ACHN (cell line): ENCODE results near the gene TBC1D22A.

ENCODE experiments used
- DNase-seq: peaks from one replicate; pipeline ENCODE4 v3.0.0-alpha.2; 2015
- in situ Hi-C: cut with HindIII; loops from 2 replicates; pipeline ENCODE4 v1.10.0; 2017; ENCODE audit warnings: low sequenced_read_pairs, low pct_ligation_motif_present, low pct_unique_long_range_greater_than_20kb

TBC1D22A gene

DNA sequence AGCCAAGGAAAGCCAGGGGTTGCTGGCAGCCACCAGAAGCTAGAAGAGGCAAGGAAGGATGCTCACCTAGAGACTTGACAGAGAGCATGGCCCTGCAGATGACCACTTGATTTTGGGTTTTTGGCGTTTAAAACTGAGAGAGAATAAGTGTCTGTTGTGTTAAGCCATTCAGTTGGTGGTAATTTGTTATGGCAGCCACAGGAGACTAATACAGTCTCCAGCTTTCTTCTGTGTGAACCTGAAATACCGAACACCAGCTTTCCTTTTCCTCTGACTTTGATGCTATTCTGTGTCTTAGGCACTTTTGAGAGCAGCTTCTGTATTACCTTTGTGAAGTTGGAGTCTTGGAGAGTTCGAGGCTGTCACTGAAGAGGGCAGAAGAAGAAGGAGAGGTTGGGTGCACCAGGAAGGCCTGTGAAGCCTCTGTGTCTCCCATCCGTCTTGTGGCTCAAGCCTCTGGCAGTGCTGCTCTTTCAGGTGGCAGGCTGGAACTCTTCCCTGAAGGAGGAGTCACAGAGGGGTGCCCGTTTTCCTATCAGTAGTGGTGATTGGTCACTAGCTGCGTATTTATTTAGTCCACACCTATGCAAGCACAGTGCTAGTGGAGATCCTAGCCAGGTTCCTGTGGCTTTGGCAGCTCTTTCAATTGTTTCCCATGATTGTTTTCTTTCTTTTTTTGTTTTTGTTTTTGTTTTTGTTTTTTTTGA lies 2.5 kb downstream of the TBC1D22A start:
- no peak for DNase-seq
- in situ Hi-C loops, result no loop called here

DNA sequence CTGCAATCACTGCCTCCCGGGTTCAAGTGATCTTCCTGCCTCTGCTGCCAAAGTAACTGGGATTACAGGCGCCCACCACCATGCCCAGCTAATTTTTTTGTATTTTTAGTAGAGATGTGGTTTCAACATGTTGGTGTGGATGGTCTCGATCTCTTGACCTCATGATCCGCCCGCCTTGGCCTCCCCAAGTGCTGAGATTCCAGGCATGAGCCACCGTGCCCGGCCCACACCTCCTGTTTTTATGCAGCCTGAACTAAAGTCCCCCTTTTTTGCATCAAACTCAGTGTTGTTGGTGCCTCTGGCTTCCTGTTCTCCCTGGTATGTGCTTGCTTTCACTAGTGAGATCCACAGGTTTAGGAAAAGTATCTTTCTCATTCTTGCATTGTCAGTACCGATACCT lies 4.2 kb downstream of the TBC1D22A start:
- in situ Hi-C loops, result no loop called here
- DNase-seq, result no peak

DNA sequence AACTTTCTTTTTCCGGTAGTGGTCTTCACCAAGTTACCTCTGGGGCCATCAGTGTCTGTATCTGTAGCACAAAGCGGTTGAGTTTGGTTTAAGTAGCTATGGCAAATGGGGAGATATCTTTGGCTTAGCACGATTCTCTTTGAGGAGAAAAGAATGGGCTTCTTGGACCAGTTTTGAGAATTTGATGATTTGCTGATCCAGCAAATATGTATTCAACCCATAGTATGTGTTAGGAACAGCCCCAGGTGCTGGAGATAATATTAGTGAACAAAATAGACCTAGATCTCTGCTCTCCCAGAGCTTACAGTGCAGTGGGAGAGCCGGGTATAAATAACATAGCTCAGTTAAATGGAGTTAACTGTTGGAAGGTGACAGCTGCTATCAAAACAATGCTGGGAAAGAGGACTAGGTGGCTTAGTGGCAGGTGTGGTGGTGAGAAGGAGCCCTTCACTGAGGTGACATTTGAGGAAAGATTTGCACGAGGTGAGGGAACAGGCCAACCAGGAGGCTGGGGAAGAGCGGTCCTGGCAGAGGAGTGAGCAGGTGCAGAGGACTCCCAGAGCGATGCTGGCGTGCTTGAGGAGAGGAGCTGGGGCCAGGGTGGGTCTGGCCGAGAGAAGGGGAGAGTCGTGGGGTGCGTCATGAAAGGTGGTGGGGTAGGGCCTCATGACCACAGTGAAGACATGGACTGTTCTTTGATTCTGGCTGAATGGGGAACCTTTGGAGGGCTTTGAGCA lies 5.0 kb downstream of the TBC1D22A start:
- in situ Hi-C loops, result no loop called here
- DNase-seq, result no peak

DNA sequence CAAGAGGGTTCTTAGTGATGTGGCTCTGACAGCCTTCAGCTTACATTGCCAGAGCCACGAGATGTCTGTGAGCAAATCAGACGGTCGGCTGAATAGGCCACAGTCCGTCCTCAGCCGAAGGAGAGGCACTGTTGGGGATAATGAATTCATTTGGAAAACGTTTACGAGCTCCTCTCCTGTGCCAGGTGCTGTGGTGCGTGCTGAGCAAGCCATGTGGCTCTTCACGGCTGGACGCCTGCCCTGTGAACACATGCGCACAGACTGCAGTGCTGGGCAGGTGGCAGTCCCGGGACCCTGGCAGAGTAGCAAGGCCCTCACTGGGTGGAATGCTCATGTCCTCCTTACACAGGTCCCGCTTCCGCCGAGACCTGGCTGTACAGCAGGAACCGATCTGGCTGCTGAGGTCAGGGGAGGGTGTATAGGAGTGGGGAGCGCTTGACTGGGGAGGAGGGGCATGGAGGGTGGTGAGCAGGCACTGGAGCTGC lies 6.8 kb downstream of the TBC1D22A start:
- in situ Hi-C loops, result no loop called here
- DNase-seq, result no peak

DNA sequence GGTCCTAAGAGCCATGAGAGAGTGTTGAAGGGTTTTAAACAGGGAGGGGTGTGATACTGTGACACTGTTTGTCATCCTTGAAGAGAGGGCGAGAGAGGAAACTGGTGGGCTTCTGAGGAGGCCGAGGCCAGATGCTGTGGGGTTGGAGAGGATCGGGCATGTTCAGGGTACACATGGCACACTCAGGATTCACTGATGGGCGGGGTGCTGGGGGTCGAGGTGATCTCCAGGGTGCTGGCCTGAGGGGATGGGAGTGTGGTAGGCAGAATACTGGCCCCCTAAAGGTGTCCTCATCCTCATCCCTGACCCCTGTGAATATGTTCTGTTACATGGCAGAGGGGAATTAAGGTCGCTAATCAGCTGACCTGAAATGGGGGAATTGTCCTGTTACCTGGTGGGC lies 7.3 kb downstream of the TBC1D22A start:
- no peak for DNase-seq
- in situ Hi-C loops, result no loop called here

DNA sequence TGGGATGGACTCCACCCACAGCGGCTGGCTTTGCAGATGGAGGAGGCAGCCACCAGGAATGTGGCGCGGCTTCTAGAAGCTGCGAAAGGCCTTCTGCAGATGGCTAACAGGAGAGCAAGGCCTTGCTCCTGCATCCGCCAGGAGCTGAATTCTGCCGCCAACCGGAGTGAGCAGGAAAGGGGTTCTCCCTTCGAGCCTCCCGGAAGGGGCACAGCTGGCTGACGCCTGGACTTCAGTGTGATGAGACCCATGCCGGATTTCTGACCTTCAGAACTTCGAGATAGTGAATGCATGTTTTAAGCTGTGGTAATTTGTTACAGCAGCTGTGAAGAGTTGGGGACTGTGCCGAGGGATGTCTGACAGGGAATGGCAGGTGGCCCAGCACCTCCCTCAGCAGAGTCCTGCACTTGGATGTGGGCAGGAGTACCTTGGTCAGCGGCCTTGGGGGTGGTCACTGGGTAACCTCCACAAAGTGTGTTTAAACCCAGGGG lies 7.7 kb downstream of the TBC1D22A start:
- DNase-seq, result no peak
- in situ Hi-C loops, result no loop called here

DNA sequence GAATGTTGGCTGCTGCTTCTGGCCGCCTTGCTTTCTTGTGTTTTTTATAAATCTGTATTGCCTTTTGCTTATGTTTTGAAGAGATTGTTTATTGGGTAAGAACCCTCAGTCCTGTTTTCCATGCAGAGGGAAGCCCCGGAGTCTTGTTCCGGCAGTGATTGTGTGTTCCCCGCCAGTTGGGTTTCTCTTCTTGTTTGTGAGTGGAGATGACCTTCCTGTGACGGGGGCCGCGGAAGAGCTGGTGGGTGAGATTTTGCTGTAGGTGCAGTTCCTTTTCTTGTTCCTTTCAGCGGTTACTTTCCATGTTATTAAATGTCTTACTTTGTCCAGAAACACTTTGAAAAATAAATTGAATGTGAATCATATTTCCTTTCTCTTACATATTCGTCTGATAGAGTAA lies 8.3 kb downstream of the TBC1D22A start:
- no peak for DNase-seq
- in situ Hi-C loops, result no loop called here

DNA sequence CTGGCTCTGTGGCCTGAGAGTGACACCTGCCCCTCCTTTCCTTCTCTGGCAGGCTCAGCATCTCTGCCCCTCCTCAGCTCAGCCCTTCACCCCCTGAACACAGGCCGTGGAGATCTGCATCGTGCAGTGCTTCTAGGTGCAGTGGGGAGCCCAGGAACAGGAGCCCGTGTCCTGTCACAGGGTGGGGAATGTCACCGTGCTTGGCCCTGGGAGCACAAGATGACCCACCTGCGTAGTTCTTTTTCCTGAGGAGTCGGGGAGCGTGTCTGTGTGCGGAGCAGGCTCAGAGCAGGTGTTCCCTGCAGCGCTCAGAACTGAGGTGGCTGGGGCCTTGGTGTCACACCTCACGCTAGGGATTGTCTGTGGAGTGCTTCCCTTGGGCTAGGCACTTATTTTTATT lies 10.6 kb downstream of the TBC1D22A start:
- no peak for DNase-seq
- in situ Hi-C loops, result no loop called here

DNA sequence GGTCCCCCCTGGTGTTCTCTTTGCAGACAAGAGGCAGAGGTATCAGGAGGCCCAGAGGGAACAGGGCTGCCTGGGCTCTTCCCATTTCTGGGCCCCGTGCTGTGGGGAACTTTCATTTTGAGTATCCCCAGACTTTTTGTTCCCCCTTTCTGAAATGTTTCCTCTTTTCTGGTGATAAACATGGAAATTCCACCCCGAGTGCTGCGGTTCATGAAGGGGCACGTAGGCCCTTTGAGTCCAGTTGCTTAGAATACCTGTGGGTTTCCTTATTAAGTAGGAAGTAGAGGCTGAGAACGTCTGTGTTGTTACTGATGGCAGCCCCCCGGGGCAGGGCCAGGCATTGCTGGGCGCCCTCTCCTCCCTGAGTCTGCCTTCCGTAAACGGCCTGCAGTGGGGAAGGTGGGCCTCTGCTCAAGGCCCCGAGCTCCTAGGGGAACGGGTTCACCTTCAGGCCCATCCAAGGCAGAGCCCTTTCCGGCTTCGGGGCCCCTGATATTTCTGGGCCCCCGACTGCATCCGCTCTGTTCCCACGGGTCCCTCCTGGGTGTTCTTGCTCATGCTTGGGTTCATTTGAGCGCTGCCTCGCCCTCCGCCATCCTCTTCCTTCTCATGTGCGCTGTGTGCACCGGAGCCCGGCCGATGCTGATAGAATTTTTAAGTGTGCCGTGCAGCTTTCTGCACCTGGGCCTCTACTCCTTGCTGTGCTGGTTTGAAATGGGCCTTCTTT lies 12.0 kb downstream of the TBC1D22A start:
- in situ Hi-C loops, result no loop called here
- DNase-seq, result no peak

DNA sequence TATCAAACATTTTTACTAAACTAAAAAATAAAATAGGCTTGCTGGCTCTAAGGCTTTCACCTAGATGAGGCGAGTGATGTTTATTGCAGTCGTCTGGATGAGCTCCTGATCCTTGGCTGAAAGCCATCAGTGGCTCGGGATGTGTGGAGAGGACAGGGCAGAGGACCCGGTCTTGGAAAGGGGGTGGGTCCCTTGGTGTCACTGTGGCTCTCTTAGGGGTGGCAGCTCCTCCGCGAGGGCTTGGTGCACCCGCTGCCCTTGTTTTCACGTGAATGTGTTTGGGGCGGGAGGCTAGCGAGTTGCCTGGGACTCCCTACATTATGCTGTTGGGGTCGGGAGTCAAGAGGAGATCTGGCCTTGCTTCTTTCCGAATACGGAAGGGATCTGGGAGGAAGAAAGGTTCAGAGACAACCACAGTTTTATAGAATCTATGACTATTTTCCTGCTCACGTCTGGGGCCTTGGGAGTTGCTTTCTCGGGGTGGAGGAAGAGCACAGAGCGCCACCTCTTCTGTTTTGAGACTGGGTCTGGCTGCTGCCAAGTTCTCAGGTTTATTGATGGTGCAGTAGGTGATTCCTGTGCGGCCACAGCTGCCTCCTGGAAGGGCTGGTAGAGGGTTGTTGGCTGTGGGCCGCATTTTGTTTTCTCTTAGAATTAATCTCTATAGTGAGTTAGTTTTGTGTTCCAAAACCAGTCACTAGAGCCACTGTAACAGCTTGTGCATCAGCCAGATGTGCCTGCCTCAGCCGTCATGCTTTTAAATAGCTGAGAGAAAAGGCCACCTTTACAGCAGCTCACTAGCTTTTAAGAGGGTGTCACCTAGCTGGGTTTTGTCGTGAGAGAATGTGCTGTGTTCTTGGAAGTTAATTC lies 12.8 kb downstream of the TBC1D22A start:
- in situ Hi-C loops, result no loop called here
- DNase-seq, result no peak

DNA sequence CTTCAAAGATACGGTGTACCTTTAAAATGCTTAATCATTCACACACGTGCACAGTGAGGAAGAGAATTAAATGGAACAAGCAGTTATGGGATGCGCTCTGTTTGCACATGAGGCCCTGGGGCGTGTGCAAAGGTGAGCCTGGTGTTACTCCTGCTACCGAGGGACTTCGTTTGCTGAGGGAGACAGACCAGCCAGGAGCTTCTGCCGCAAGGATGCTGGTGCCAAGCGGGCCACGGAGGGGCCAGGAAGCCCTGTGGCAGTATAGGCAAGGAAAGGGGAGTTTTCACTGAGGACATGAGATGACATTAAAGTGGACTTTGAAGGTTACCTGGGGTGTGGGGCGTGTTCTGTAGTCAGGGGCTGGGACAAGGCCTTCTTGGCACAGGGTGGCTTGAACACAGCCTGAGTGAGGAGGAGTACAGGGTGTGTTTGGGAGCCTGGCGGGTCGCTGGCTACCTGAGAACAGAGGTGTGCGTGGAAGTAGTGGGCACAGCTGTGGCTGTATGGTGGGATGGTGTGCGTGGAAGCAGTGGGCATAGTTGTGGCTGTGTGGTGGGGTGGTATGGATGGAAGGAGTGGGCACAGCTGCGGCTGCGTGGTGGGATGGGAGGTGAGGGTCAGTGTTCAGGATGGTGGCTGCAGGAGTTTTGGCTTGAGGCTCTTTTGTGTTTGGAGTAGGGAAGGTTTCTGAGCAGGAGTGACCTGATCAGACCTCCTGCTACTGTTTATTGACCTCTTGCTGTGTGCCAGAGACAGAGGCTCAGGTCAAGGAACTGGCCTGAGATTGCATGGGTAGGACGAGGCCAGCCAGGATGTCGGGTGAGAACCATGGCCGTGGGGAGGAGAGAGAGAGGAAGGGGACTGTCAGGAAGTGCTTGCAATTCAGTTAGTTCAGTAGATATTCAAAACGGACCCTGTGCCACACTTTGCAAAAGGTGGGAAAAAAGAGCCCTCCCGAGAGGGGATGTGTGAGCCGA lies 13.7 kb downstream of the TBC1D22A start:
- in situ Hi-C loops, result no loop called here
- no peak for DNase-seq

DNA sequence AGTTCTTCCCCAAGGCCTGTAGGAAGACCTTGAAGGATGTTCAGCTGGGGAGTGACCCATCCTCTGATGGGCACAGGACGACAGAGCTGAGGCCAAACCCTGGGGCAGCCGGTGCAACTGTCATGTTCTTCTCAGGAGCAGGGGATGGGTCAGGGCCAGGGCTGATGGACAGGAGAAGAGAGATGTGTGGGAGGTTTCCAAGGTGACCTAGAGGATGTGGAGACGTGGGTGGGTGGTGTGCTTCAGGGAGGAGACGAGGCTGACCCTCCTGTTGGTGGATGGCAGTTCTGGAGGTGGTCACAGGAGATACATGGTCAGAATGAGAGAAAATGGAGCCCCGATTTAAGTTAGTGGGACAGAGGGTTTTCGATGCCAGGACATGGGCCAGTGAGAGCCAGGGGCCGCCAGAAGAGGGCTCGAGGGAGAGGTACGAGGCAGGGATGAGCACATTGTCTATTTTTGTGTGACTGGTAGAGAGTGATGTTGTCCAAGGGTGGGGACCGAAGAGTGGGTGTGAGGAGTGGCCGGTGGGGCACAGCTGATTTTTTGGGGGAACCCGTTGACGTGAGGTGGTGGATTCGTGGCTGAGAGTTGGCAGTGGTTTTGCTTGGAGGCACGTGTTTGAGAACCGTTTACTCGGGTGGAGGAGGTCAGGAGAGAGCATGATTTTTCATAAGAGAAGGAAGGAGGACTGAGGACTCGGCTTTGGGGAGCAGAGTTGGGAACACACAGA lies 14.6 kb downstream of the TBC1D22A start:
- in situ Hi-C loops, result no loop called here
- no peak for DNase-seq

DNA sequence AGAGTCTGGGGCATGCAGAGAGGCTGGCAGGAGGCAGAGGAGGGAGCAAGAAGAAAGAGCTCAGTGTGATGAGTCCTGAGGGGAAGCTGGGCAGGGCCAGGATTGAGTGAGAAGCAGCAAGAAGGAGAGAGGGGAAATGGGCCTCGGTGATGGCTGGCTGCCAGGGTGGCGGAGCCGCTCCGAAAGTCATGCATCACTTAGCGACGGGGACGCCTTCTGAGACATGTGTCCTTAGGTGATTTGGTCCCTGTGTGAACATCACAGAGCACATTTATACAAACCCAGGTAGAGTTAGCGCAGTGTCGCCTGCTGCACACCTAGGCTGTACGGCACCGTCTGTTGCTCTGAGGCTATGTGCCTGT lies 15.1 kb downstream of the TBC1D22A start:
- DNase-seq, result no peak
- in situ Hi-C loops, result no loop called here

DNA sequence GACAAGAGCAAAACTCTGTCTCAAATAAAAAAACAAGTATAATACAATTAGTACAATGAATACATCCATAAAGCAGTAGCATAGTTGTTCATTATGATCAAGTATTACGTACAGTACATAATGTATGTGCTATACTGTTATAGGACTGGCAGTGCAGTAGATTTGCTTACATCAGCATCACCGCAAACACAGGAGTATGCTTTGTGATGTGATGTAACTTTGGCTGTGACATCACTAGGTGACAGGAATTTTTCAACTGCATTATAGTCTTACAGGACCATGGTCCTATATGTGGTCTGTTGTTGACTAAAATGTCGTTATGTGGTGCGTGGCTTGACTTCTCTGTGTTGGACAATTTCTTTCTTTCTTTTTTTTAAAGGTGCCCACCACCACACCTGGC lies 16.6 kb downstream of the TBC1D22A start:
- in situ Hi-C loops, result no loop called here
- DNase-seq, result no peak

DNA sequence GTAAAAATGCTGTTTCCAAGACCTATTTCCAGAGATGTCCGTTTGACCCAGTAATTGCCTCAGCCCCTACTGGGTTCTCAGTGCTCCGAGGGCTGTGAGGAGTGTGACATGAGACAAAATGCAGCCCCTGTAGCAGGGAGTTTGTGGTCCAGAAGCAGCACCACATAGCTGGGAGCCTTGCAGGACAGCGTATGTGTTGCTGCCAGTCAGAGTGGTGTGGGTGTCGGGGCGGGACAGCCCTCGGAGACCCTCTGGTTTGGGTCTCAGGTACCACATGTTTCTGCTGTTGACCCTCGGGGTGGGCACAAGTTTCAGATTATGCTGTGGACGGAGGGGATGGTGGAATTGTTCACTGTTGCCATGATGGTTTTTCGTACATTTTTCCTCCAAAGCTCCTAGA lies 17.2 kb downstream of the TBC1D22A start:
- in situ Hi-C loops, result no loop called here
- DNase-seq, result no peak

DNA sequence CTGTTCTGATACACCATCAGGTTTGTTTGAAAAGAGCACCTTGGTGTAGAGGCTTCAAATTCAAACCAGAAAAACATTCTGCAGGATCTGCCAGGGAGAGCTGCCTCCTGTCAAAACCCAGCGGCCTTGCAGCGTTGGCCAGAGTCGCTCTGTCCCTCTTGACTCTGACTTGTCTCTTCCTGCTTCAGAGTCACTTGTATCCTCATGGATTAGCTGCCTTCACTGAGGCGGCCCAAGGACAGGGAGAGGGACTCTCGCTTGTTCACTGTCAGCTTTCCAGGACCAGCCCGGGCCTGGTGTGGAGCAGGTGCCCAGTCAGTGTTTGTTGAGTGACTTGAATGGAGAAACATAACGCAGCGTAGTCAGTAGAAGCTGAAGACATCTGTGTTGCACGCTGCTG lies 18.0 kb downstream of the TBC1D22A start:
- in situ Hi-C loops, result no loop called here

DNA sequence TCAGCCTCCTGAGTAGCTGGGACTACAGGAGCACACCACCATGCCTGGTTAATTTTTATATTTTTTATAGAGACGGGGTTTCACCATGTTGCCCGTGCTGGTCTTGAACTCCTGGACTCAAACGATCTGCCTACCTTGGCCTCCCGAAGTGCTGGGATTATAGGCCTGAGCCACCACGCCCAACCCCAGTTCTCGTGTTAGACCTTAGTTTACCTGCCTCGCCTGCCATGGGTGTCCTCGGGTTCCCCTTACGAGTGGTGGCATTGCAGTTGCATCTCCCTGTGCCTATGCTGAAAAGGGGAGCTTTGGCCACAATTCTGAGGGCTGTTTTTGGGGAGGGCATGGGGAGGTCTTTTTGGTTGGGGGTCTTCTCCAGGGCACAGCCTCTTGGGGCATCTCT lies 18.8 kb downstream of the TBC1D22A start:
- in situ Hi-C loops, result no loop called here
- DNase-seq, result no peak

More for the DNA sequence above, 18.0 kb downstream of the TBC1D22A start:
- no peak for DNase-seq
